GM21360 (cell line): Measurements from ENCODE around the gene ACO2.

Source experiments
- ATAC-seq: cut with Tn5 transposase; IDR thresholded peaks from one replicate; pipeline ENCODE4 v1.9.1; 2021; ENCODE audit warnings: mild to moderate bottlenecking, moderate library complexity; ENCODE audit not compliant: unreplicated experiment

ACO2 gene

GRCh38 chr22:41488076-41488475, 19.2 kb downstream of the ACO2 start:
- ATAC-seq = no peak

GRCh38 chr22:41488596-41489385, 19.9 kb downstream of the ACO2 start:
- no peak for ATAC-seq

GRCh38 chr22:41491374-41492100, 22.6 kb downstream of the ACO2 start:
- no peak for ATAC-seq

GRCh38 chr22:41498303-41498835, 29.5 kb downstream of the ACO2 start:
- ATAC-seq = no peak

- ATAC-seq = no peak
Measured at GRCh38 chr22:41499624-41500280, 30.8 kb downstream of the ACO2 start.

- no peak for ATAC-seq
Measured at GRCh38 chr22:41500303-41500702, 31.4 kb downstream of the ACO2 start.

- no peak for ATAC-seq
Measured at GRCh38 chr22:41501209-41501608, 32.3 kb downstream of the ACO2 start.

GRCh38 chr22:41504397-41504796, 35.5 kb downstream of the ACO2 start:
- no peak for ATAC-seq

- no peak for ATAC-seq
Measured at GRCh38 chr22:41504816-41505215, 35.9 kb downstream of the ACO2 start.

GRCh38 chr22:41505511-41506220, 36.7 kb downstream of the ACO2 start:
- ATAC-seq = no peak

- no peak for ATAC-seq
Measured at GRCh38 chr22:41507330-41508063, 38.6 kb downstream of the ACO2 start.

- ATAC-seq = no peak
Measured at GRCh38 chr22:41508770-41509170, 39.9 kb downstream of the ACO2 start.

- ATAC-seq = no peak
Measured at GRCh38 chr22:41511521-41511968, 42.6 kb downstream of the ACO2 start.

- no peak for ATAC-seq
Measured at GRCh38 chr22:41512421-41513194, 43.7 kb downstream of the ACO2 start.

- ATAC-seq = no peak
Measured at GRCh38 chr22:41513391-41513790, 44.5 kb downstream of the ACO2 start.

- no peak for ATAC-seq
Measured at GRCh38 chr22:41516462-41516861, 47.5 kb downstream of the ACO2 start.

- ATAC-seq = no peak
Measured at GRCh38 chr22:41517172-41518047, 48.5 kb downstream of the ACO2 start.

GRCh38 chr22:41518048-41518347, 49.1 kb downstream of the ACO2 start:
- ATAC-seq = no peak

GRCh38 chr22:41521126-41521525, 52.2 kb downstream of the ACO2 start:
- no peak for ATAC-seq
